ENCODE measurements around the gene GET3.

DNA sequence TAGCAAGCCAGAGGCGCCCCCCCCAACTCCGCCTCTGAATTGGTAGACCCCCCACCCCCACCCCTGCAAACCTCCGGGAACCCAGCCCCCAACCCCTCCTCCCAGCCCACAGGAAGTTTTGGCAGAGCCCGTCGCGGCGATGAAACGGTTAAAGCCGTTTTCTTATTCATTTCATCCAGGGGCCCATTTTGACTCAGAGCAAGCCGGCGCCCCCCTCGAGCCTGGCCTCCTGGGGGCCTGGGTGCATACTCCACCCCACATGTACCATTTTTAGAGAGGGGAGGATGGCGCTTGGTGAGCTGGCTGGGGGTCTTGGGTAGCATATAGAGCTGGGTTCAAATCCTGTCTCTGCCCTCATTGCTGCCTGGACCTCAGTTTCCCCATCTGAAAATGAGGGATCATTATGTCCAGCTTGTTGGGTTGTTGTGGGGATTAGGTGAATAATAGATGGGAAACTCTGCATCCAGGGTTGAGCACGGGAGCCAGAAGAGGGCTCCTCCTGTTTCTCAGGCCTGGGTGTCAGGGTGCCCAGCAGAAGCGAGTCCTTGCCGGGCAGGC is 46.1 kb downstream of the GET3 start:
- TF ChIP-seq, protein P1, sequence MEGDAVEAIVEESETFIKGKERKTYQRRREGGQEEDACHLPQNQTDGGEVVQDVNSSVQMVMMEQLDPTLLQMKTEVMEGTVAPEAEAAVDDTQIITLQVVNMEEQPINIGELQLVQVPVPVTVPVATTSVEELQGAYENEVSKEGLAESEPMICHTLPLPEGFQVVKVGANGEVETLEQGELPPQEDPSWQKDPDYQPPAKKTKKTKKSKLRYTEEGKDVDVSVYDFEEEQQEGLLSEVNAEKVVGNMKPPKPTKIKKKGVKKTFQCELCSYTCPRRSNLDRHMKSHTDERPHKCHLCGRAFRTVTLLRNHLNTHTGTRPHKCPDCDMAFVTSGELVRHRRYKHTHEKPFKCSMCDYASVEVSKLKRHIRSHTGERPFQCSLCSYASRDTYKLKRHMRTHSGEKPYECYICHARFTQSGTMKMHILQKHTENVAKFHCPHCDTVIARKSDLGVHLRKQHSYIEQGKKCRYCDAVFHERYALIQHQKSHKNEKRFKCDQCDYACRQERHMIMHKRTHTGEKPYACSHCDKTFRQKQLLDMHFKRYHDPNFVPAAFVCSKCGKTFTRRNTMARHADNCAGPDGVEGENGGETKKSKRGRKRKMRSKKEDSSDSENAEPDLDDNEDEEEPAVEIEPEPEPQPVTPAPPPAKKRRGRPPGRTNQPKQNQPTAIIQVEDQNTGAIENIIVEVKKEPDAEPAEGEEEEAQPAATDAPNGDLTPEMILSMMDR (IDR thresholded peaks at IDR 0.05): no peak
- TF ChIP-seq POLR2A (IDR thresholded peaks at IDR 0.05): no peak

Measured in ovary (tissue), 3 donors.